ENCODE data around the gene TCF4. TPM values are rescaled to one million over a fixed set of nuclear protein-coding genes. Genes with fewer than 3 reads are reported as not detected.

The TCF4 gene
- total RNA-seq, 1 experiment from 2014 or later: 93.7 TPM

DNA sequence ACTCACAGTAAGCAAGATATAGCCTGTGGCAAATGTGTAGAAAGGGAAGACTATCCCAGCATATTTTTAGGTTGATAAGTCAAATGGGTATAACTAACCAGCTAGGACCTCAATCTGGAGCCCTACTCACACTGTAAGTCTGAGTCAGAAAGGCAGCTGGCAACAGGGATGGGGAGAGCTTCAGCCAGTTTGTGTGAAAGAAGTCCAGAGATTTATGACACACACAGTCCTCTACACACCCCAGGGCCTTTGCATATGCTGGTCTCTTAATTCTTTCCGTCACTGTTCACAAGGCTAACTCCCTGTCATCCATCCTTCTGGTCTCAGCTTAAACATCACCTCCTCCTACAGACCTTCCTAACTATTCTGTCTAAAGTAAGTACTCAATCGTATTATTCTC lies 5.9 kb upstream of the TCF4 start:
- H3K4me3 Mint-ChIP-seq (ENCODE audit: unreplicated experiment): no peak overlapping the region
- Histone ChIP-seq H3K4me3 (ENCODE audit: low read depth, low read length) (no peak overlapping the region), H3K27me3 (replicated peaks; ENCODE audit: control insufficient read depth, insufficient read depth, low read length) (no peaks in the 10 kb centered on the region), H3K36me3 (ENCODE audit: control insufficient read depth, insufficient read depth, low read length) (no peaks in the 10 kb centered on the region), H3K4me1 (no peaks in the 10 kb centered on the region), H3K9me3 (no peaks in the 10 kb centered on the region)
- TF ChIP-seq, protein P1, sequence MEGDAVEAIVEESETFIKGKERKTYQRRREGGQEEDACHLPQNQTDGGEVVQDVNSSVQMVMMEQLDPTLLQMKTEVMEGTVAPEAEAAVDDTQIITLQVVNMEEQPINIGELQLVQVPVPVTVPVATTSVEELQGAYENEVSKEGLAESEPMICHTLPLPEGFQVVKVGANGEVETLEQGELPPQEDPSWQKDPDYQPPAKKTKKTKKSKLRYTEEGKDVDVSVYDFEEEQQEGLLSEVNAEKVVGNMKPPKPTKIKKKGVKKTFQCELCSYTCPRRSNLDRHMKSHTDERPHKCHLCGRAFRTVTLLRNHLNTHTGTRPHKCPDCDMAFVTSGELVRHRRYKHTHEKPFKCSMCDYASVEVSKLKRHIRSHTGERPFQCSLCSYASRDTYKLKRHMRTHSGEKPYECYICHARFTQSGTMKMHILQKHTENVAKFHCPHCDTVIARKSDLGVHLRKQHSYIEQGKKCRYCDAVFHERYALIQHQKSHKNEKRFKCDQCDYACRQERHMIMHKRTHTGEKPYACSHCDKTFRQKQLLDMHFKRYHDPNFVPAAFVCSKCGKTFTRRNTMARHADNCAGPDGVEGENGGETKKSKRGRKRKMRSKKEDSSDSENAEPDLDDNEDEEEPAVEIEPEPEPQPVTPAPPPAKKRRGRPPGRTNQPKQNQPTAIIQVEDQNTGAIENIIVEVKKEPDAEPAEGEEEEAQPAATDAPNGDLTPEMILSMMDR (IDR thresholded peaks at IDR 0.05; ENCODE audit: insufficient read depth in 1 of 2, low read depth in 1 of 2, low read length in 1 of 2, severe bottlenecking in 1 of 2, unreplicated experiment in 1 of 2): no peak
- DNase-seq: no peak
- no peaks in the 10 kb centered on the region for H3K36me3 Mint-ChIP-seq (ENCODE audit: insufficient read depth, unreplicated experiment)
- intact Hi-C loops (cut with micrococcal nuclease; ENCODE audit: unreplicated experiment): no loop called here
- H3K27ac Mint-ChIP-seq (ENCODE audit: unreplicated experiment): no peak overlapping the region
- ChIA-PET CTCF (no interaction called here), POLR2A (no interaction called here)
- BruUV-seq (replicated peaks): no TSS peak
- no peaks in the 10 kb centered on the region for H3K4me1 Mint-ChIP-seq (ENCODE audit: low read depth, unreplicated experiment)
- H3K9me3 Mint-ChIP-seq (ENCODE audit: unreplicated experiment): no peaks in the 10 kb centered on the region
- H3K27me3 Mint-ChIP-seq (ENCODE audit: insufficient read depth, unreplicated experiment): no peaks in the 10 kb centered on the region

DNA sequence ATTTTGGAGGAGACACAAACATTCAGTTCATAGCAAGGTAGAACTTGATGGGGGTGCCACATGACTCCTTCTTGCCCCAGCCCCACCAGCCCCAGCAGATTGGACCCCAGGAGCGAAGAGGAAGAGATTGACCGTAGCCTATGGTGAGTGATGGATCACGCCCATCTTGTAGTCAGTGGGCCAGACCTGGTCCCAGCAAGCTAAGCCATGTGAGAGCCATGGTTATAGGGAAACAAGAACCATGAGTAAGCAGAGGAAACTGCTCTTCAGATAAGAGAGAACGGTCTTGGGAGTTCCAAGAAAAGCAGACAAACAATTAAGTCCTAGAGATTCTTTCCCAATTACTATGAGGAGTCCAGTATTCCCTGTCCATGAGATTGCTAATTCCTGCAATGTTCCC lies 4.6 kb upstream of the TCF4 start:
- Histone ChIP-seq H3K4me3 (ENCODE audit: low read depth, low read length) (no peak overlapping the region), H3K27me3 (replicated peaks; ENCODE audit: control insufficient read depth, insufficient read depth, low read length) (no peaks in the 10 kb centered on the region), H3K36me3 (ENCODE audit: control insufficient read depth, insufficient read depth, low read length) (no peaks in the 10 kb centered on the region), H3K9me3 (no peaks in the 10 kb centered on the region), H3K4me1 (no peaks in the 10 kb centered on the region)
- BruUV-seq (replicated peaks): no TSS peak
- TF ChIP-seq, protein P1 (IDR thresholded peaks at IDR 0.05; ENCODE audit: insufficient read depth in 1 of 2, low read depth in 1 of 2, low read length in 1 of 2, severe bottlenecking in 1 of 2, unreplicated experiment in 1 of 2): no peak
- no peaks in the 10 kb centered on the region for H3K4me1 Mint-ChIP-seq (ENCODE audit: low read depth, unreplicated experiment)
- H3K9me3 Mint-ChIP-seq (ENCODE audit: unreplicated experiment): no peaks in the 10 kb centered on the region
- intact Hi-C loops (cut with micrococcal nuclease; ENCODE audit: unreplicated experiment): no loop called here
- no peak for DNase-seq
- no peaks in the 10 kb centered on the region for H3K27me3 Mint-ChIP-seq (ENCODE audit: insufficient read depth, unreplicated experiment)
- no peaks in the 10 kb centered on the region for H3K36me3 Mint-ChIP-seq (ENCODE audit: insufficient read depth, unreplicated experiment)
- H3K4me3 Mint-ChIP-seq (ENCODE audit: unreplicated experiment): no peak overlapping the region
- CTCF ChIA-PET: no interaction called here
- no peak overlapping the region for H3K27ac Mint-ChIP-seq (ENCODE audit: unreplicated experiment)
- POLR2A ChIA-PET: no interaction called here

DNA sequence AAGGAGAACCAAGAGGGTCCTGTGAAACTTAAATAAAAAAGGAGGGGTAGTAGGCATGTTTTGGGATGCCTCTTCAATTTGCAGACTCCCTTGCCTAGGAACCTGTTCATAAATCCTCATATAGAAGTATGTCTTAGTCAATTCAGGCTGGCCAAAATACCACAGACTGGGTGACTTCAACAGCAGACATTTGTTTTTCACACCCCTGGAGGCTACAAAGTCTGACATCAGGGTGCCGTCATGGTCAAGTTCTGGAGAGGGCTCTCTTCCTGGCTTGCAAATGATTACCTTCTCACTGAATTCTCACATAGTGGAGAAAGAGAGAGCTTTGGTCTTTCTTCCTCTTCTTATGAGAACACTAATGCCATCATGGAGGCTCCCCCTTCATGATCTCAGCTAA lies 4.1 kb upstream of the TCF4 start:
- intact Hi-C loops (cut with micrococcal nuclease; ENCODE audit: unreplicated experiment): no loop called here
- CTCF ChIA-PET: no interaction called here

More for the DNA sequence above, 4.1 kb upstream of the TCF4 start:
- no peak overlapping the region for H3K27ac Mint-ChIP-seq (ENCODE audit: unreplicated experiment)
- Histone ChIP-seq H3K4me3 (ENCODE audit: low read depth, low read length) (no peak overlapping the region), H3K9me3 (no peaks in the 10 kb centered on the region), H3K4me1 (no peaks in the 10 kb centered on the region), H3K36me3 (ENCODE audit: control insufficient read depth, insufficient read depth, low read length) (no peaks in the 10 kb centered on the region), H3K27me3 (replicated peaks; ENCODE audit: control insufficient read depth, insufficient read depth, low read length) (no peaks in the 10 kb centered on the region)
- no peak for DNase-seq
- BruUV-seq (replicated peaks): no TSS peak
- TF ChIP-seq, protein P1 (IDR thresholded peaks at IDR 0.05; ENCODE audit: insufficient read depth in 1 of 2, low read depth in 1 of 2, low read length in 1 of 2, severe bottlenecking in 1 of 2, unreplicated experiment in 1 of 2): no peak
- H3K27me3 Mint-ChIP-seq (ENCODE audit: insufficient read depth, unreplicated experiment): no peaks in the 10 kb centered on the region
- no peaks in the 10 kb centered on the region for H3K9me3 Mint-ChIP-seq (ENCODE audit: unreplicated experiment)
- POLR2A ChIA-PET: no interaction called here
- H3K4me3 Mint-ChIP-seq (ENCODE audit: unreplicated experiment): no peak overlapping the region
- H3K36me3 Mint-ChIP-seq (ENCODE audit: insufficient read depth, unreplicated experiment): no peaks in the 10 kb centered on the region
- H3K4me1 Mint-ChIP-seq (ENCODE audit: low read depth, unreplicated experiment): no peaks in the 10 kb centered on the region

All from Caco-2 (cell line).